Hematopoietic multipotent progenitor cell treated with erythropoietin and hydrocortisone succinate and interleukin-3 and kit ligand, for 8 days (in vitro differentiated cells): ENCODE results near the gene GSG1L2.

Experiments used
- DNase-seq: peaks from one replicate; pipeline ENCODE4 v3.0.0-alpha.2; 2015

Gene GSG1L2

DNA sequence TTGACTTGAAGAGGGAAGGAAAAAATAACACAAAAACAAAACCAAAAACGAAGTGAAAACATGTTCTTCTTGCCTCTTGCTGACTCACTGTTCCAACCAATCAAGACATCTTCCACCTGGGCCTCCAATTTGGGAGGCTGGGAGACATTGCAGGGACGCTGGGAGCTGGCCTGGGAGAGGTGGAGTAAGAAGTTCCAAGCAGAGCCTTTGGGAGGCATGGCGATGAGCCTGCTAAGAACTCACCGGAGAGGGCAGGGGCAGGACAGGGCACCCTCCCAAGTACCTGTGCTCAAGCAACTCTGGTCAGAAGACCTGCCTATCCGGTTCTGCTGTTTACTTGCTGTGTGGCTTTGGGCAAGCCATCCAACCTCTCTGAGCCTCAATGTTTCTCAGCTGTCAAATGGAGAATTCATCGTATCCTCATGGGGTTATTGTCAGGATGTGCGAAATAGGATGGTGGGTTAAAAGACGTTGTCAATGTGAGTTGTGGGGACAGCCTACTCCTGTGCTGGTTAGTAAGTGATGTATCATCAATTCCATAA is 3.0 kb upstream of the GSG1L2 start:
- DNase-seq: no peak

DNA sequence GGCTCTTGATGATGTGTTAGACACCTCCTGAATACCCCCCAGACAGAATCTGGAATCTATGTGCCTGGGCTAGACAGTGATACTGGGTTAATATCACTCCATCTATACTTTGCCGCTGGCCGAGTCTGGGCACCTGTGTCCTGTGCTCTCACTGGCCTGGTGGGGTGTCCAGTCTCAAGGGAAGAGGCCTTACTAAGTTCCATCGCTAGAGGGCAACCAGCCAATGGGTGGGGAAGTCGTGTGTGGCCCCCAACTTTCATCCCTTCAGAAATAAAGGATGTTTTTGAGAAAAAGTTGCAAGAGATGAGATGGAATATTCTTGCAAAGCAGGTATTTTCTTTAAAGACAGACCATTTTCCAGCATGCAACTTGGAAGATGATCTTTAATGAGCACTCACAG is 2.2 kb upstream of the GSG1L2 start:
- DNase-seq: no peak

DNA sequence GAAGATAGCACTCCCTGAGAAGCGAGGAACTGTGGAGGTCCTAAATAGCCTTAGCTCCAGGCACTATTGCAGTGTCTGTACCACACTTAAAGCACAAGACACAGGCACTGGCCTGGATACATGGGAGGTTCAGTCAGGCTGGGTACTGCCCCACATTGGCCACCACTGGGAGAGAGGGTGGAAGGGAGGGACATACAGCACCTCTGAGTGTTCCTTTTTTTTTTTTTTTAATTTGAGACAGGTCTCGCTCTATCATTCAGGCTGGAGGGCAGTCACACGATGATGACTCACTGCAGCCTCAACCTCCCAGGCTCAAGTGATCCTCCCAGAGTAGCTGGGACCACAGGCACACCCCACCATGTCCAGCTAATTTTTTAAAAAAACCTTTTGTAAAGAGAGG is 1.4 kb downstream of the GSG1L2 start:
- no peak for DNase-seq

DNA sequence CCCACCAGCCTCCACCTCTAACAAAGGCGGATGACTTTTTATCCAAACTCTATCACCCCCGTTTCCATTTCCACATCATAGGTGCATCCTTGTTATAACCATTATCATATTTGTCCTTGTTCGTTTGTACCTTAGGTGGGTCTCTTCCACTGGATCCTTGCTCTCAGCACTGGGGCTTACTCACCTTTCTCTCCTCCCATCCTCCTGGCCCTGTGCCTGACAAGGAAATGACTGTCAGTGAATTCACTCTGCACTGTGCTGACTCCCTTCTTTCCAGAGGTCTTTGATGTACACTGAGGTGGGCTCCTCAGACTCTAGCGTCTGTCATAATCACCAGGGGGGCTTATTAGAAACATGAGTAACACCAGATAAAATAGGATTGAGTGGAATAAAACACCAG is 3.1 kb downstream of the GSG1L2 start:
- no peak for DNase-seq

GRCh38 chr17:9817086-9817485 is 4.8 kb downstream of the GSG1L2 start:
- DNase-seq: no peak

GRCh38 chr17:9816472-9816871 is 5.4 kb downstream of the GSG1L2 start:
- no peak for DNase-seq

DNA sequence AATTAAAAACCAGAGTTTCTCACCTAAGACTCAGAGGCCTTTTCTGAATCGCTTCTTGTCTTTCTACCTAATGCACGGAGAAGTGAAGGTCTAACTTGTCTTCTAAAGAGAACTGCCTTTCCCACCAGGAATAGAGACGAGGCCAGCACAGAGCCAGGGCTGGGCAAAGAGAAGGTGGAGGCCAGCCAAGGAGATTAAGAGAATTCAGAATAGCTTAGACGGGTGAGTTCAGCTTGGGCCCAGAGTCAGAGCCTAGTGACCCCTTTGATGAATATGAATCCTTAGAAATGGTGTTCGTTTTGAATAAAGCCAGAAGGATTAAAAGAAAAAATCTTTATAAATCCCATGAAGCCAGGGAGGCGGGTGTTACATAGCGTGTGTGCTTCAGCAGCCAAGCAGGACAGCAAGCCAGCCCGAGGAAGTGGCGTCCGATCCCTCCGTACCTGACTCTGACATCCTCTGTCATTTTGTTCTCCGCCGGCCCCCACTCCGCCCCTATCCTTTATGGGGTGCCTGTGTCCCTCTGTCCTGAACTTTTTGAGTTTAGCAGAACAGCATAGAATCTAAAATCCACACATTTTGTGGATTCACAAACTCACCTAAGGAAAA is 7.4 kb downstream of the GSG1L2 start:
- DNase-seq: no peak

GRCh38 chr17:9813166-9813565 is 8.7 kb downstream of the GSG1L2 start:
- no peak for DNase-seq

DNA sequence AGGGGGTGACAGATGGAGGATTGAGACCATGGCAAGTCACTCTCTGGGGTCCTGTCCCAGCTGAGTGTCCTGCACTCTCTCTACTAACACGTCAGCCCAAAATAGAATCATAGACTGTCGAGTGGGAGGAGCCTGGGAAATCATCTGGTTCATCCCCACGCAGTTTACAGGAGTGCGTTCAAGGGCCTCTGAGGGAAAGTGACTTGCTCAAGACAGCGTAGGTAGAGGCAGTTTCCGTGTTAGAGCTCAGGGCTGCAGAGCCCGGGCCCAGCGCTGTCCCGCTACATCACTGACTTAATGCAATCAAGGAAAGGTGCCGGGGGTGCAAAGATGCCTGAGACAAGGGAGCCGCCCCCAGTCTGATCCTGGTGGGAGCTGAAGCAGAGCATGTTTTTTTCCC is 10.3 kb downstream of the GSG1L2 start:
- no peak for DNase-seq

- no peak for DNase-seq
Measured at GRCh38 chr17:9811086-9811485, 10.8 kb downstream of the GSG1L2 start.

- DNase-seq: no peak
Measured at GRCh38 chr17:9810100-9810949, 11.6 kb downstream of the GSG1L2 start.

DNA sequence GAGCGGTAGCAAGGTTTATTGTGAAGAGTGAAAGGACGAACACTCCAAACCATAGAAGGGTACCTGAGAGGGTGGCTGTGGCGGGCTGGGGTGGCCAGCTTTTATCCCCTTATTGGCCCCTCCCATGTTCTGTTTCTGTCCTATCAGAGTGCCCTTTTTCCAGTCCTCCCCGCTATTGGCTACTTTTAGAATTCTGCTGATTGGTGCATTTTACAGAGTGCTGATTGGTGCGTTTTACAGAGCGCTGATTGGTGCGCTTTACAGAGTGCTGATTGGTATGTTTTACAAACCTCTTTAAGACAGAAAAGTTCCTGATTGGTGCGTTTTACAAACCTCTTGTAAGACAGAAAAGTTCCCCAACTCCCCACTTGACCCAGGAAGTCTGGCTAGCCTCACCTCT is 12.5 kb downstream of the GSG1L2 start:
- no peak for DNase-seq

DNA sequence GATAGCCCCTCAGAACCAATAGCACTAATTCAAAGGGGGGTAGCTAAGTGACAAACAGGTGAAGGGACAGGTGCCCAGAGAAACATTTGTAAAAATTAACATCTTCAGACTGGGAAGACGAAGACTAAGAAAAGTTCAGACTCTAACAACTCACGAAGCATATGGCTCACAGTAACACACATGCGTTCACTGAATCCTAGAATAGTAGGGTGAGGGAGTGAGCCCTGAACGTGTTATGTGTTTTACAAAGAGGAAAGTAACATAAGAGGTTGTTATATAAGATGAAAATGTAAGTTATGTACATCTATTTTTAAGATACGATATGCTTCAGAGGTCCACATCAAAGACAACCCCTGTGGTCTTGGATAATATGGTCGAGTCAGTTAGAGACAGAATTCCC is 15.2 kb downstream of the GSG1L2 start:
- DNase-seq: no peak

GRCh38 chr17:9805769-9806168 is 16.1 kb downstream of the GSG1L2 start:
- DNase-seq: no peak

- DNase-seq: no peak
Measured at GRCh38 chr17:9802697-9803096, 19.2 kb downstream of the GSG1L2 start.

DNA sequence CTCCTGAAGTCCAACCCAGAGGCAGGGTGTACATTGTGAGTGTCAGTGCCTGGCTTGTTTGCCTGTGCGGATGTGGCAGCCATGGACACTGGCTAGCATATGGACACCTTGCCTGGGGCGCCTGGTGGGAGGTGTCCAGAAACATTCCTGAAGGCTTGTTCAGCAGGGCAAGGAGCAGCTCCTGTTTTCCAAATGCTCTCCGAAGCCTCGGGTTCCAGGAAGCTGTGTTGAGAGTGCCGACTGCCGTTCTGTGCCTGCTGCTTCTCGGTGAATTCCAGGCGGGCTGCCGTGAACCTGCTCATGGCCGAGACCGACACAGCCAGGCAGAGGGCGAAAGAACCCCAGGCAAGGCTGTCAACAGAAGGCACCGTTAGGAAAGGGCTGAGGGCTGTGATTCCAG is 19.6 kb downstream of the GSG1L2 start:
- DNase-seq: no peak

GRCh38 chr17:9801505-9801904 is 20.4 kb downstream of the GSG1L2 start:
- no peak for DNase-seq

- no peak for DNase-seq
Measured at GRCh38 chr17:9798724-9799123, 23.2 kb downstream of the GSG1L2 start.

DNA sequence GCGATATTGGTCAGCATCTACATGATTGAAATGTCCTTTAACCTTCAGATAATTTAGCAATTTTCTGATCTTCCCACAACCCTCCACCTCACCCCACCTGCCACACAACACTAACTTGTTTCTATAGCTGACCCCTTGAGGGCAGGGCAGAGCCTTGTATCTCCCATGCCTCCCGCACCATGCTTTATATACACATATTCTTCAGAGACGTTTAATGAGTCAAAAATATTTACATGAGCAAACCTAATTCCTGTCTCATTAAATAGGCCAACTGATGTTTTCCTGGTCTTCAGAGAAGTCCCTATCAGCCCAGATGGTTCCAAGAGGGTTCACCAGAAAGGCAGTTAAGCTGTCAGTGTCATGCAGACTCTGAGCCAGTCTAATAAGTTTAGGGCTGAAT is 23.9 kb downstream of the GSG1L2 start:
- no peak for DNase-seq

DNA sequence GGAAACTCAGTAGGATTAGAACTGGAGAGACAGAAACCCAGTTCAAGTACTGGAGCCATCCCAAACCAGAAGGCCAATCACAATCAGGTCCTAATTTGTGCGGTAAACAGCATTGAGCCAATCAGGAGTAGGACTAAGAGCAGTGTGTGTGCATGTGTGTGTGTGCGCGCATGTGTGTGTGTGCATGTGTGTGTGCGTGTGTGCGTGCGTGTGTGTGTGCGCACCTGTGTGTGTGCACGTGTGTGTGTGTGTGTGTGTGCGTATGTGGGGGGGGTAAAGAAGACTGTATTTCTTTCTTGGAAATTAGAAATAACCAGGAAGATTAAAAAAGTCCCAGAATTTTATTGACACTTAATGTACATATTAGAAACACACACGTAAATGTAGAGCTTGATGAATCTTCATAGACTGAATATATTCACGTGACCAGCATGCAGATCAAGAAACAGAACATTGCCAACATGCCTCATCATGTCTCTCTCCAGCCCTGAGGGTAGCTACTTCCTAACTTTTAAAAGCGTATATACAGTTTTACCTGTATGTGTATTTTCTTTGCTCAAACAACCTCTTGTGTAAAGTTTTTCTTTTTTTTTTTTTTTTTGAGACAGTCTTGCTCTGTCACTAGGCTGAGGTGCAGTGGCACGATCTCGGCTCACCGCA is 29.6 kb downstream of the GSG1L2 start:
- DNase-seq: no peak

- DNase-seq: no peak
Measured at GRCh38 chr17:9790889-9791876, 30.7 kb downstream of the GSG1L2 start, which contains the start of gene DHRS7C. Gene DHRS7C, minus strand, starts transcription at chr17:9791592. Its CDS starts 308 bp downstream, at chr17:9791284.

DNA sequence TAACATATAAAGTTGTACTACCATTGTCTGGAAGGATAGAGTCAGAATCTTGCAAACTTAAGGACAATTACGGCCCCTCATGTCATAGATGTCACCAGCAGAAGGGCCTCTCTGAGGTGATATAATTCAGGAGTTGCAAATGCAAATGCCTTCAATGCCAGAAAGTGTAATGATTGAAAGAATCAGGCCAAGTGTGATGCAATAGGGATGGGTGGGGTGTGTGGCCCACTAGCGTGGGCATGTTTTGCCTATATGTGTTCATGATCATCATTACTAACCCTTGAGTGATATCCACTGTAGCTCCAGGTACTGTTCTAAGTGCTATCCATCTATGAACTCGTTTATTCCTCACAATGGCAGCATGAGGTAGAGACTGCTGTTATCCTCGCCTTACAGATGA is 31.6 kb downstream of the GSG1L2 start:
- DNase-seq: no peak

- no peak for DNase-seq
Measured at GRCh38 chr17:9788601-9789000, 33.3 kb downstream of the GSG1L2 start.
